HG02970 (cell line): ENCODE data around the gene NEK4.

Experiments used
- ATAC-seq: cut with Tn5 transposase; IDR thresholded peaks from one replicate; pipeline ENCODE4 v1.9.1; 2021; ENCODE audit warnings: mild to moderate bottlenecking, moderate library complexity, moderate number of reproducible peaks; ENCODE audit not compliant: unreplicated experiment, low FRiP score

The NEK4 gene

GRCh38 chr3:52705688-52706686 lies 64.8 kb downstream of the NEK4 start, which contains the start of the genes GLT8D1 and SPCS1:
Gene GLT8D1, minus strand, starts transcription at chr3:52705791. Its CDS starts 5,331 bp downstream, at chr3:52700460.
Gene SPCS1, plus strand, starts transcription at chr3:52706106. Its CDS starts 141 bp downstream, at chr3:52706247.
- ATAC-seq, result peak; percentile 71

- ATAC-seq, result no peak
These were observed 65.4 kb downstream of the NEK4 start for GRCh38 chr3:52705438-52705687.

- no peak for ATAC-seq
These were observed 65.9 kb downstream of the NEK4 start for GRCh38 chr3:52704611-52705437.

- no peak for ATAC-seq
These were observed 67.4 kb downstream of the NEK4 start for GRCh38 chr3:52703341-52703740.

- ATAC-seq, result no peak
These were observed 73.1 kb downstream of the NEK4 start for GRCh38 chr3:52697632-52697965.

GRCh38 chr3:52696830-52697631 lies 73.7 kb downstream of the NEK4 start:
- ATAC-seq, result no peak

- no peak for ATAC-seq
These were observed 74.7 kb downstream of the NEK4 start for GRCh38 chr3:52695798-52696671.

GRCh38 chr3:52694528-52695189 lies 76.1 kb downstream of the NEK4 start:
- ATAC-seq, result no peak

- no peak for ATAC-seq
These were observed 77.7 kb downstream of the NEK4 start for GRCh38 chr3:52693071-52693470.

- ATAC-seq, result no peak
These were observed 80.2 kb downstream of the NEK4 start for GRCh38 chr3:52690560-52690959.

- no peak for ATAC-seq
These were observed 81.6 kb downstream of the NEK4 start for GRCh38 chr3:52689151-52689550.

- ATAC-seq, result no peak
These were observed 82.5 kb downstream of the NEK4 start for GRCh38 chr3:52688266-52688665.

- peak; percentile 85 for ATAC-seq
These were observed 84.7 kb downstream of the NEK4 start, which contains the start of the genes GNL3 and PBRM1 for GRCh38 chr3:52685709-52686691. Gene GNL3, plus strand, starts transcription at chr3:52686032. Its CDS starts 61 bp downstream, at chr3:52686093. Gene PBRM1, minus strand, starts transcription at chr3:52685913.

- peak; percentile 83 for ATAC-seq
These were observed 85.4 kb downstream of the NEK4 start for GRCh38 chr3:52685285-52685708.

GRCh38 chr3:52684184-52684583 lies 86.6 kb downstream of the NEK4 start:
- no peak for ATAC-seq

GRCh38 chr3:52683611-52684010 lies 87.1 kb downstream of the NEK4 start:
- ATAC-seq, result no peak

- no peak for ATAC-seq
These were observed 88.7 kb downstream of the NEK4 start for GRCh38 chr3:52682016-52682415.

GRCh38 chr3:52681596-52681995 lies 89.1 kb downstream of the NEK4 start:
- no peak for ATAC-seq
